GM21737 (cell line): ENCODE results near the gene KCNAB3.

Experiments used
- ATAC-seq: cut with Tn5 transposase; IDR thresholded peaks from one replicate; pipeline ENCODE4 v1.9.1; 2021; ENCODE audit warnings: mild to moderate bottlenecking, moderate library complexity; ENCODE audit not compliant: unreplicated experiment

KCNAB3 gene

DNA sequence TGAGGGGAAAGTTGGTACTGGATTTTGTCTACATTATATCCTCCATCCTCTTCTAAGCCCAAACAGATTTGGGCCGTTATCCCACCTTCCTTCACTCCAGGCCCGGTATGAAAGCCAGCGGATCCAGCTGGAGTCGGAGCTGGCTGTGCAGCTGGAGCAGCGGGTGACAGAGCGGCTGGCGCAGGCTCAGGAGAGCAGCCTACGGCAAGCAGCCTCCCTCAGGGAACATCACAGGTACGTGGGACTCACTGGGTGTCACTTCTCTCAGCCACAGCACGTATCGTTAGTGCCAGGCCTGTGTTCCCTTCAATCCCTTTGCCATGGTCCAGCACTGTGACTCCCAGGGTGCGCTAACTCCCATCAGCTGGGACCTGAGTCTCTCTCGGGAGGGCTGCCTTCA is 13.6 kb upstream of the KCNAB3 start:
- ATAC-seq: no peak

DNA sequence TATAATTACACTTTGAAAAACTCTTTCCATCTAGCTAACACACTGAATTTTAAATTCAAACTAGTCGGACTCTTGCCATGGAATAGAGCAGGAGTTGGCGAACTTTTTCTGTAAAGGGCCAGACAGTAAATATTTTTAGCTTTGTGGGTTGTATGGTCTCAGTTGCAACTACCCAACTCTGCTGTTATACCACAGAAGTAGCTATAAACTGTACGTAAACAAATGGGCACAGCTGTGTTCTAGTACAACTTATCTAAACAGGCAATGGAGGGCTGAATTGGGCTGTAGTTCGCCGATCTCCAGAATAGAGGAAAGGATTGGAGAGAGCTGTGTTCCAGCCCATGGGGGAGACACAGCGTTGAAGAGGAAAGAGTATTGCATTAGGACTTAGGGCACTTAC is 11.1 kb upstream of the KCNAB3 start:
- ATAC-seq: no peak

DNA sequence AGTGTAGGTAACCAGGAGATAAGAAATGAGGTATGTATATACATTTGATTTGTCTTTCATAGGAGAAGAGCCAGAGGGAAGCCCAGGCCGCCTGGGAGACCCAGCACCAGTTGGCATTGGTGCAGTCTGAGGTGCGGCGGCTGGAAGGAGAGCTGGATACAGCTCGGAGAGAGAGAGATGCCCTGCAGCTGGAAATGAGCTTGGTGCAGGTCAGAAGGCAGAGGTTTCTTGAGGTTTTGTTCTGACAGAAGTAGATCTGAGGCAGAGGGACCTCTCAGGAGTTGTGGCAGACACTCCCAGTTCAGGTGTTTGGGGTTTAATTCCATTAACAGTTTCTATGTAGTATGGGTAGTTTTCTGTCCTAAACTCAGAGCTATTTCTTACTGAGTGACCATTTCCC is 10.4 kb upstream of the KCNAB3 start:
- no peak for ATAC-seq

DNA sequence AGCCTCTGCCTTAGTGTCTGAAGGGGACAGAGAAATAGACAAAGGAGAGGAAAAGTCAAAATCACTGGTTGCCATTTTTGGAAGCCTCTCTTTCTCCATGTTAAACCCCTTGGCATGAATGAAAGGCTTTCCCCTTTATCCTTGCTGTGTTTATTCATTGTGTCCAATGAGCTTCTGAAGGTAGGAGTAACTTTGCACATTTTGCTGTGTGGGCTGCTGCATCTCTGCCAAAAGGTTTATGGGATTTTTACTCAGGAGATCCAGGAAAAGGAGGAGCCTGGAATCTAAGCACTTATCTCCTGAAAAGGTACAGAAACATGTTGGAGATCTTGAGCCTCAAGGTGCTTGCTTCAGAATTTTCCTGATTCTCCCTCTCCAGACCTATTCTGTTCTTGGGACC is 6.2 kb upstream of the KCNAB3 start:
- no peak for ATAC-seq

DNA sequence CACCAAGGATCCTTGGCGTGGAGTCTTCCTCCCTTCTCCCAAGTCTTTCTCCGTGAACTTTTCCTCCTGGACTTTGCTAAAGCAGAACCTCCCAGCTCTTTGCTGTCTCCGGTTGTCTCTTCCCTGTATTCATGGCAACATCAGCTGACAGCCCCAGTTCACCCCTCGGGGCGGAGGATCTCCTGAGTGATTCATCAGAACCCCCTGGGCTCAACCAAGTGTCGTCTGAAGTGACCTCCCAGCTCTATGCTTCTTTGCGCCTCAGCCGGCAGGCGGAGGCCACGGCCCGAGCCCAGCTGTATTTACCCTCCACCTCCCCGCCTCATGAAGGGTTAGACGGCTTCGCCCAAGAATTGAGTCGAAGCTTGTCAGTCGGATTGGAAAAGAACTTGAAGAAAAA is 3.3 kb upstream of the KCNAB3 start:
- no peak for ATAC-seq

DNA sequence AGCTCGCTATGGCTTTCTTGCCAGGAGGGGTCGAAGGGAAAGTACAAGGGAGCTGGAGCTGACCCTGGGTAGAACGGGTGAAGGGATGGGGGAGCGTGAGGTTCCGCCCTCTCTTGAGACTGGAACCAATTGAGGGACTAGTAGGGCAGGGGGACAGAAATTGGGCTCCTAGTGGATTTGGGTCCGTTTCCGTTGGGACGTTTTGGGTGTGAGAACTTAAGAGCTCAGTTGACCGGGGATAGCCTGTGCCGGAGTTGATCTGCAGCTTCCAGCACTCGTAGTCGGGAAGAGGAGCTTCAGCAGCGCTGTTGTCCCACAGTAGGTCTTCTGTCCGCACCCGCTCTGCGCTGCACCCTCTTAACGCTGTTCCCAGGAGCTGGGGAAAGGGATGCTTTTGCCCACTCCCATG is 2.8 kb upstream of the KCNAB3 start:
- no peak for ATAC-seq

DNA sequence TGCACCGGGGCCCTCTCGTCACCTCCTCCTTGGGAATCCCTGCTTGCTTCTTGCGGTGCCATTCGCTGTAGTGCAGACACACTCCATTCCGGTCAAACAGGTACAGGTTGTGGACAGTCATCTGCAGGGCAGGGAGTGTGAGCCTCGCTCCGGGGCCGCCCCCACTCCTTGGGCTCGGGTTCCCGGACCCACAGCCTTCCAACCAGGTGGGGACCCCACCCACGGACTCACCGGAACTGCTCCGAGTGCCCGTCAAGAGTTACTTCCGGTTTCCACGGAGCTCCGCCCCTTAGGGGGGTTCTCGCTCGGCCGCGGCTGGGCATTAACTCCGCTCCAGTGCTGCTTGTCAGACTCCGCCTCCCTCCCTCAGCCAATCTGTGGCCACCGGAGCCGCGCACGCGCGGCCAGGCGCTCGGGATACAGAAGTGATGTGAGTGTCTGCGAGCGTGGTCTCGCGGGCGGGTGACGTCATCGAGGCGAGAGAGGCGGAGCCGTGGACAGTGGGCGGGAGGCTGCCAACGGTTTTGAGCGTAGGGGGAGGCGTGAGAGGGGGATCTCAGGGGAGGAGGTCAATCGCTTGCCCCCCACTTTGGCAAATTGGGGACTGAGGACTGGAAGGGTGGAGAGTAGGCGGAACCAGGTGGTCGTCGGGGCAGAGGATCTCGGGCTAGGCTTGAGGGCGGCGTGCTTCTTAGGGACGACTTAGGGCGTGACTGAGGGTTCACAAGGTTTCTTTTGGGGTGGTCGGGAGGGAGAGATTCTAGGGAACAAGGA is 2.2 kb upstream of the KCNAB3 start, which contains the start of the genes CNTROB and TRAPPC1:
Gene CNTROB (plus strand): TSS at position 498 of the 774 bp plus-strand sequence. CDS start 874 bp downstream, outside the sequence.
Gene TRAPPC1 (minus strand): TSS at position 238 of the 774 bp plus-strand sequence. CDS start 117 bp downstream, at position 121.
- peak; percentile 86 for ATAC-seq

DNA sequence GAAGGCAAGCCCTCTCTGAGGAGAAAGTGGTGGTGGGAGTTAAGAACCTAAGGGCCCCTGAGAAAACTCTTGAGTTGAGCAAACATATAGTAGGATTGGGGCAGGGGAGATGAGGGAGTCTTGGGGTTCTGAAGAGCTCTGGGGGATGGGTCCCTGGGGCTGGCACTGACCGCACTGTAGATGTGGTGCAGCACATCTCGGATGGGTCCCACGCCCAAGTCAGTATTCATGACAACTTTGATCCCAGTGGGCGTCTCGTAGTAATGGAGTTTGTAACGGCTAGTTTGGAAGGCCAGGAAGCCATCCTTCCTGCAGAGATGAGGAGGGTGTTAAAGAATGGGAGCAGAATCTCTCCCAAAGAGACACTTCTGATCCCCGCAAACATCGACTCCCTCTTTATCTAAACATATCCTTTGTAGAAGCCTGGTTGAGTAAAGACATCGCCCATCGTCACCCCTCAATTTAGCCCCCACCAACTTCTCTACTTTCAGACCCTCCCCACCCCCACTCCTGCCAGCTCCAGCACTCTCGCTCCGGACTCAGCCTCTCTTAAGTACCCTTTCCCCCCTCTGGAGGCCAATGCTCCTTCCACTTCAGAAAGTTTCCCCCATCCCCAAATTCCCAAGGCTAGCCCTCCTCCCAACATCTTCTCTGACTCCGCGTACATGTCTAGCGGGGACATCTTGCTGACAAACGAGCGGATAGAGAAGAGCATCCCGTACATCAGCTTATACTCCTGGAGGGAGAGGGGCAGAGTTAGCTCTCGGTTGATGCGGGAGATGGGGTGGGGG is 1.4 kb upstream of the KCNAB3 start:
- no peak for ATAC-seq

DNA sequence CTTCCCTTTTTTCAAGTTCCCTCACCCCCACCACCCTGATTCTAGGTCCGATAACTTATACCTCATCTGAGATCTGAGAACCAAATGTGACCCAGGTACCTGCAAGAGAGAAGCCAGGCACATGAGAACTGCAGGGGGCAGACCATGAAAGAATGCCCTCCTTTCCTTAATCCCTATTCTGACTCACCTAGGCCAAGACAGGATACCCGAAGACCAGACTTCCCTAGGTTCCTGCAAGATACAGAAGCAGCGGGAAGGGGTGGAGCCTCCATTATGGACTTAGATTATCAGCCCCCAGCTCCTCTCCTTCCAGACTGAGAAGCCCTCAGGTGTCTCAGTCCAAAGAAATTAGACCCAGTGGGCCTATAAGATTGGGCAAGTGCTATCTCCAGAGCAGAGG is 2.1 kb downstream of the KCNAB3 start:
- ATAC-seq: no peak

DNA sequence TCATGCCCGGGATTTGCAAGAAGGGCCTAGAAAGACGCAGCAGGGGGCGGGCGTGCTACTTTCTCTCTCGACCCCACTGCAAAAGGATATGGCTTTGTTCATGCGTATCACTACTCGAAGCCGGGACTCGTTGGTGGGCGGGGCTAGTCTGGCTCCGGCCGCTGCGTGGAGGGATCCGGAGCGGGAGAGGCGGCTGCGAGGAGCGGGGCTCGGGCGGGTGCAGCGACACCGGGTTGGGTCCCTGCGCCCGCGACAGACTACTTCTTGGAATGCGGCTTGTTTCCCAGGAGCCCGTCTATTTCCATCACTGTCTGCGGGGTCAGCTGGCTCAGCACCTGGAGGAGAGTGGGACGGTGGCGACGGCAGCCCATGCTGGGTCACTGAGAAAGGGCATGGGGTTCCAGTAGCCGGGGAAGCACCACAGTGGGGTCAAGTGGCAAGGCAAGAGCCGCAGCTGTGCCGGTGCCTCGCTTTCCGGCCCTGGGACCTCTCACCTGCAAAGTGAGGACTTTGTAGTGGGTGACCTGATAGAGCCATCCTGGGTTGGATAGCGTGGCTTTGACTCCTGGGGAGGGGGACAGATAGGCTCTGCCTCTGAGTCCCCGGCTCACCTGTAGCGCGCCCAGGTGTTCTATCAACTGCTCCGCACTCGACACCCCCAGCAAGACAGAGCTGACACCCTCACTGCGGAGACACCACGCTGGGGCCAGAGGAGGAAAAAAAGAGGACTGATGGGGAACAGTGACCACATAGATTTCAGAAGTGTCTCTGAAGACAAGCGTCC is 6.6 kb downstream of the KCNAB3 start:
- ATAC-seq: no peak

DNA sequence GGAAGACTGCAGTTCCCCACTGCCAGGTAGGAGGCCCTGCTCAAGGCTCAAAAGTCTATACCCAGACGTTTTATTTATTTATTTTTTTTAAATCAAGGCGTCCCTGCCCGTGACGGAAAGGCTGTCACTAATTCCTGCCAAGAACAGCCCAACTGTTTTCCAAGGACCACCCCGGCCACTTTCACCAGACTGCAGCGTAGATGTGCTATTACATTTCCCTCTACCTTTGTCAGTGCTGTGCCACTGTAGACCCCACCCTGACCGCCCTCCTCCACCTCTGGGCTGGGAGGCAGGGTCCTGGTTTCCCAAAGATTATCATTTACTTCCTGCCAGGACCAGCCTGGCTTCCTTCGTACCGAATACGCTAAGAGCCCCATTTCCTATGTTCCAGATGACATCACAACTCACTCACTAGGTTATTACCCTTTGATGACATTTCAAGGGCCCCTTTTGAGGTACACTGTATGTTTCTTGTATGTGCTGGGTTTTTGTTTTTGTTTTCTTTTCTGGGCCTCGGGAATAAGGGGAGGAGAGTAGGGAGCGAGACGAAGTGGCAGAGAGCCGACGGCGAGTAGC is 7.3 kb downstream of the KCNAB3 start:
- ATAC-seq: no peak

DNA sequence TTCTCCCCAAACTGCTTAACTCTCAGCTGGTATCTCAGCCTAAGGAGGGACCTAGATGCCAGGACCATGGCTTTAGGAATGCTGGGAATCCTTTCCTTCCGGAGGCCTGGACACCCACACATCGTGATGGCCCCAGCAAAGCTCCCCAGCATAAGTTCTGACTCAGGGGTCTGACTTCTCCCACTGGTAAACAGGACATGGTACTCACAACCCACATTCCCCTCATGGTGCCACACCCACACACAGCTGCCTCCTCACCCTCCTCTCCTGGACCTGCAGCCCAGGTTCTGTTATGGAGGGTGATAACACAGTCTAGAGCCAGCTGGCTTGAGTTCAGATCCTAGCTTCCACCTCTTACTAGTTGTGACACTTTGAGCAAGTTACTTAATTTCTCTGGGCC is 12.8 kb downstream of the KCNAB3 start:
- ATAC-seq: no peak

DNA sequence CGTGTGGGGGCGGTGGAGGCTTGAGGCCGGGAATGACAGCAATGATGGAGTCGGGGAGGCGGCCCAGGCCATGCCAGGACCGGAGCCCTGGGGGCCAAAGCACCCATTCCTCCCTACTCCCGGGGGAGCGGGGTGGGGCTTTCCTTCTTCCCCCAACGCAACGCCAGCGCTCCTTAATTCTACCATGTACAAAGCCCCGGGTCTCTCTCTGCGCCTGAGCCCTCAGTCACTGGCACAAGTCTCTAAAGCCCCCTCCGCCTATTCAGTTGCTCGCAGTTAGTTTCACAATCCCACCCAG is 13.3 kb downstream of the KCNAB3 start:
- no peak for ATAC-seq

DNA sequence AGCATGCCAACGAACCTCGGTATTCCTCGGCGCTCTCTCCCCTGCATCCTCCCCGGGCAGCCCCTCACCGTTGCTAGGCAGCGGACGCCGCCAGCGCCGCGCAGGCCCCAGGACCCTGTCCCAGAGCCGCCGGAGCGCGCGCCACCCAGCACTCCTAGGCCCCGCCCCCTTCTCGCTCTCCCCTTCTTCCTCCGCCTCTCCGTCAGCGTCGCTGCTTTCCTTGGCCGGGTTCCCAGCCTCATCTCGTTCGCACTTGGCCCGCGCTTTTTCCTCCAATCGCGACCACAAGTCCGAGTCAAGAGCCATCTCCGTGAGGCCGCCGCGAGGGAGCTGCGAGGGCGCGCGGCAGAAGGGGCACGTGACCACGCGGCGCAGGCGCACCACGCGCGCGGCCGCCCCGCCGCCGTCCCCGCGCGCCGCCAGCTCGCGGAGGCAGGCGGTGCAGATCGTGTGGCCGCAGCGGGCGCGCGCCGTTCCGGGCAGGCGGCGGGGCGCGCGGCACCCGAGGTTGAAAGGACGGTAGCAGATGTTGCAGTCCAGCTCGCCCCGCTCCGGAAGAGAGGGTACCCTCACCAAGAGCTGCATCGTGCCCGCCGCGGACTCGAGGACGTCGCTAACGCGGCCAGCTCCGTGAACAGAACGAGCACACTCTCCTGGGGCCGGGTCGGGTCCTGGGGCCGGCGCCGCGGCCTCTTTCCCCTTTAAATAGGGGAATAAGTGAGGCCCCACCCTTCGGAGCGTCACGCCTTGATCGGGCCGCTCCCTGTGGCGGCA is 13.9 kb downstream of the KCNAB3 start, which contains the start of gene RNF227:
Gene RNF227 (minus strand): TSS at position 679 of the 774 bp plus-strand sequence. CDS start 94 bp downstream, at position 585.
- peak; percentile 66 for ATAC-seq

DNA sequence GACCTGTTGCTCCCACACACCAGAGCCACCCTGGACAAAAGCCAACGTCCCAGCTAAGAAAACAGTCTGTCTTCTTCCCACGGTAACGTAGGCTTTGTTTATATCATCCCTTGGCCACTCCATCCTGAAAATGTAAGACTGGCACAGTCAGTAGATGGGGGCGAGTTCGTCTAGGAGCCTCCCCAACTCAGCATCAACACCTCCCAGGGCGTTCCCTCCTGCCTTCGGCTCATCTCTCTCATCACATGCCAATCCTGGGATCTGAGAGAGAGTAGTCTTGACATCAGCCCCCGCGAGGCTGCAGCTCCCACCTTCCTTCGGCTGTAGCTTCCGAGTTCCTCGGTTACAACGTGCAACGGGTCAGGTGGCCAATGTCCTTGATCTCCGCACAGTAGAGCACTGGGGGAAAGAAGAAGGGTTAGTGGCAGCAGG is 14.5 kb downstream of the KCNAB3 start:
- ATAC-seq: peak; percentile 26

DNA sequence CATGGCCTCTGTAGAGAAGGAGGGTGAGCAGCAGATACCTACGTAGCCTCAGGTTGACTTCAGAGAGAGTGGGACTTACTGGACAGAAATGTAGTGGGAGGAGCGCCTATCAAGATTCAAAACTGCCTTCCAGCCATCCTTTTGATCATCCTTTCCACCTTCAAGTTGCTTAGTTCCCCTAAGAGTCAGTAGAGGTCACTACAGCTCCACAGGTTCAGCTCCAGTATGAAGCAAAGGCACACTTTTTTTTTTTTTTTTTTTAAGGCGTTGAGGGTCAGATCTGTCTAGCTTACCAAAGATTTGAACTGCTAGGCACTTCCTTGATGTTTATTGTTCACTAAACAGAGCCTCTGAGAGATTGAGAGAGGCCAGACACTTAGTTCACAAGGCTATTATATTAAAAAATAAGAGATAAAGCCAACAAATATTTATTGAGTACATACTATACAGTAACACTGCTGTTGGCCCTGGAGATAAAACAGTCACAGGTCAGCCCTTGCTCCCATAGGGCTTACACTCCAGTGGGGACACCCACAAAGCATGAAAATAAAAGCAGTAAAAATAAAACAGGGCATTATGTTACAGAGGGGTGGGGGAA is 16.6 kb downstream of the KCNAB3 start:
- no peak for ATAC-seq

DNA sequence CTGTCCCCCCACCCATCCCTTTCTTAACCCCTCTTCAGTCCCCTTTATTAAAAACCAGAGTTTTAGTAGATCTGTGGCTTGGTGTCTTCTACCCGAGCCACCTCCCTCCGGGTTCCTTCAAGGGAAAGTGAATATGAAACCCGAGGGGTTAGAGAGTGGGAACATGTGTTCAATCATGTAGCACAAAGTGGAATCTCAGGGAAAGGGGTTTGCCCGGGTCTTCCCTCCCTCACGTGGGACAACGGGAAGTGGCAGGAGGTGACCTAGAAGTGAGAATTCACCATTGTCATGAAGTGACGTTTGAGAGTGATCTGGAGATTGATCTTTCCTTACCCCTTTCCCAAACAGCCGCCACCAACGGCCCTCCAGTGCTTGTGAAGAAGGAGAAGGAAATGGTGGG is 18.5 kb downstream of the KCNAB3 start:
- no peak for ATAC-seq

DNA sequence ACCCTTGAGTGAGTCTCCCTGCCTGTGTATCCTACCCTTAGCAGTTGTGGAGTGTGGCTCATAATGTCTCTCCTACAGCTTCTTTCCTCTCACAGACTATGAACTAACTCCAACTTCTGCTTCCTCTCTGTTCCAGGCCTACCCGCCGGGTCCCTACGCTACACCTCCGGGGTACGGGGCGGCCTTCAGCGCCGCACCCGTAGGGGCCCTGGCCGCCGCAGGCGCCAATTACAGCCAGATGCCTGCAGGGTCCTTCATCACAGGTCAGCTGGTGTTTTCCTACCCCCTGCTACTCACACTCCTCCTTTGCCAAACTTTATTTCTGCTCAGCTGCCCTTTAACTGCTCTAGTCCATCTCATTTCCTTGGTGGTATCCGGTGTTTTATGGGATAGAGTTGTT is 18.9 kb downstream of the KCNAB3 start:
- ATAC-seq: no peak

DNA sequence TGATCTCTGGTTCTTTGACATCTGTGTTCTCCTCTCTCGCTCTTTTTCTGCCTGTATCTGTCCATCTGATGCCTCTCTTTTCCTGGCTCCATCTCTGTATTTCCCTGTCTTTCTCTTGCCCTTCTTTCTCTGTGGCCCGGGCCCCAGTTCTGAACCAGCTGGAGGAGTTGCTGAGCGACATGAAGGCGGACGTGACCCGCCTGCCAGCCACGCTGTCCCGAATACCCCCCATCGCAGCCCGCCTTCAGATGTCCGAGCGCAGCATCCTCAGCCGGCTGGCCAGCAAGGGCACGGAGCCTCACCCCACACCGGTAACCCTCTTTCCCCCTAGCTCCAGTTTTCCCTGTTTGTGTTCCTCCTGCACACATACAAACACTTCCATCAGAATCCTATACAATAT is 19.4 kb downstream of the KCNAB3 start:
- no peak for ATAC-seq

DNA sequence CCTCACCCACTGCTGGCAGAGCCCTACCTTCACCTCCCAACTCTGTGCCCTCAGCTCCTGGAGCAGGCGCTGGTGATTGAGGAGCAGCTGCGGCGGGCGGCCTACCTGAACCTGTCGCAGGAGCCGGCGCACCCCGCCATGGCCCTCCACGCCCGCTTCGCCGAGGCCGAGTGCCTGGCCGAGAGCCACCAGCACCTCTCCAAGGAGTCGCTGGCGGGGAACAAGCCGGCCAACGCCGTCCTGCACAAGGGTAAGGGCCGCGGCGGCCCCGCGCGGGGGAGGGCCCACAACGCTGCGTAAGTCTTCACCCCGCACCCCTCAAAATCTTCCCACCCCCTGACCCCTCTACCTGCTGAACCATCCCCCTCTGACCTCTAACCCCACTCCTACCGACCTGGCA is 20.6 kb downstream of the KCNAB3 start:
- no peak for ATAC-seq
